KMS-11 (cell line): ENCODE results near the gene GPR176.

ENCODE experiments used
- H2AFZ ChIP-seq: fragments of 200-600 bp; sonication (generic); 2 replicates; pipeline ENCODE4 v1.6.1; 2016; ENCODE audit warnings: antibody characterized with exemption, mixed run types, low read depth
- H3K27ac ChIP-seq: fragments of 200-600 bp; sonication (generic); 2 replicates; pipeline ENCODE4 v1.6.1; 2016; ENCODE audit warnings: mild to moderate bottlenecking, mixed run types
- H3K27me3 ChIP-seq: fragments of 200-600 bp; sonication (generic); 2 replicates; pipeline ENCODE4 v1.6.1; 2017; ENCODE audit warnings: mild to moderate bottlenecking, low read depth, mixed run types, moderate library complexity; ENCODE audit not compliant: insufficient read depth
- H3K36me3 ChIP-seq: fragments of 200-600 bp; sonication (generic); 2 replicates; pipeline ENCODE4 v1.6.1; 2017; ENCODE audit warnings: mild to moderate bottlenecking, mixed run types; ENCODE audit not compliant: insufficient read depth
- H3K4me1 ChIP-seq: fragments of 200-600 bp; sonication (generic); 2 replicates; pipeline ENCODE4 v1.6.1; 2016; ENCODE audit warnings: mild to moderate bottlenecking, low read depth, mixed run types; ENCODE audit not compliant: poor library complexity, severe bottlenecking
- H3K4me2 ChIP-seq: fragments of 200-600 bp; sonication (generic); 2 replicates; pipeline ENCODE4 v1.7.0; 2016; ENCODE audit warnings: mild to moderate bottlenecking, mixed run types
- H3K4me3 ChIP-seq: fragments of 200-600 bp; sonication (generic); IDR thresholded peaks from 2 replicates; pipeline ENCODE4 v1.6.1; 2017; ENCODE audit warnings: low read depth, low read length, mixed read lengths; ENCODE audit not compliant: insufficient read depth
- H3K79me2 ChIP-seq: fragments of 200-600 bp; sonication (generic); 2 replicates; pipeline ENCODE4 v1.6.1; 2016; ENCODE audit warnings: low read depth, mixed run types; ENCODE audit not compliant: insufficient read depth
- H3K9ac ChIP-seq: fragments of 200-600 bp; sonication (generic); 2 replicates; pipeline ENCODE4 v1.6.1; 2016; ENCODE audit warnings: mild to moderate bottlenecking, mixed run types
- H4K20me1 ChIP-seq: fragments of 200-600 bp; sonication (generic); 2 replicates; pipeline ENCODE4 v1.6.1; 2016; ENCODE audit warnings: mild to moderate bottlenecking, mixed run types; ENCODE audit not compliant: insufficient read depth
- CTCF ChIP-seq: fragments of 200-600 bp; sonication (generic); conservative IDR thresholded peaks from 2 replicates; pipeline ENCODE4 v1.6.1; 2017; ENCODE audit warnings: low read depth, mild to moderate bottlenecking, antibody characterized with exemption, low read length, moderate library complexity, mixed read lengths

The GPR176 gene

GRCh38 chr15:39892418-39892817 lies 27.6 kb downstream of the GPR176 start:
- Histone ChIP-seq H3K27ac (no peak overlapping the region), H3K4me2 (no peak overlapping the region)

GRCh38 chr15:39890621-39891020 lies 29.4 kb downstream of the GPR176 start:
- Histone ChIP-seq H3K27ac (no peak overlapping the region), H2AFZ (no peak overlapping the region), H3K4me1 (no peaks in the 10 kb centered on the region), H3K36me3 (no peaks in the 10 kb centered on the region), H3K4me2 (no peak overlapping the region), H3K4me3 (no peak overlapping the region), H4K20me1 (no peaks in the 10 kb centered on the region), H3K9ac (no peak overlapping the region), H3K79me2 (no peaks in the 10 kb centered on the region), H3K27me3 (no peaks in the 10 kb centered on the region)
- no peak for TF ChIP-seq CTCF

More at GRCh38 chr15:39892418-39892817, 27.6 kb downstream of the GPR176 start:
- H3K27me3 ChIP-seq: no peaks in the 10 kb centered on the region
- TF ChIP-seq CTCF: no peak
- no peaks in the 10 kb centered on the region for H3K36me3 ChIP-seq
- H2AFZ ChIP-seq: no peak overlapping the region
- H3K4me3 ChIP-seq: no peak overlapping the region
- H3K79me2 ChIP-seq: no peaks in the 10 kb centered on the region
- no peaks in the 10 kb centered on the region for H3K4me1 ChIP-seq
- H4K20me1 ChIP-seq: no peaks in the 10 kb centered on the region
- no peak overlapping the region for H3K9ac ChIP-seq

DNA sequence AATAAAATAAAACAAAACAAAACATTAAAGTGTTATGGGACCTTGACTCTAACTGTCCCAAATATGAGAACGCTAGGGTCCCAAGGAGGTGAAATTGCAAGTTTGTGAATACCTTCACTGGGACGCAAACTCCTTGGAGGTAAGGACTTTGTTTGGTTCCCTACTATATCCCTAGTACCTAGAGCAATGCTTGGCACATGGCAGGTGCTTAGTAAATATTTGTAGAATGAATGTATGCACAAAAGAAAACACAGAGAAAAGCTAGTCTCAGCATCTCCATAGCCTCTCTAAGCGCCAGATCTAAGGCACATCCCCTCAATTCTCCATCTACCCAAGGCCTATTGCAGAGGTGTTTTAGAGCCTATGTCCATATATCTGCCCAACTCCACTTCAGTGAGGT lies 30.5 kb downstream of the GPR176 start:
- no peak for TF ChIP-seq CTCF
- H3K27ac ChIP-seq: no peak overlapping the region
- no peak overlapping the region for H3K4me2 ChIP-seq
- H4K20me1 ChIP-seq: no peaks in the 10 kb centered on the region
- no peaks in the 10 kb centered on the region for H3K4me1 ChIP-seq
- no peaks in the 10 kb centered on the region for H3K27me3 ChIP-seq
- H3K9ac ChIP-seq: no peak overlapping the region
- no peaks in the 10 kb centered on the region for H3K36me3 ChIP-seq
- no peak overlapping the region for H3K4me3 ChIP-seq
- H3K79me2 ChIP-seq: no peaks in the 10 kb centered on the region
- no peak overlapping the region for H2AFZ ChIP-seq

GRCh38 chr15:39888809-39889208 lies 31.3 kb downstream of the GPR176 start:
- H3K36me3 ChIP-seq: no peaks in the 10 kb centered on the region
- no peak overlapping the region for H2AFZ ChIP-seq
- H3K4me2 ChIP-seq: no peak overlapping the region
- H3K27me3 ChIP-seq: no peaks in the 10 kb centered on the region
- H3K79me2 ChIP-seq: no peaks in the 10 kb centered on the region
- H3K4me1 ChIP-seq: no peaks in the 10 kb centered on the region
- H3K27ac ChIP-seq: no peak overlapping the region
- no peak overlapping the region for H3K9ac ChIP-seq
- TF ChIP-seq CTCF: no peak
- no peak overlapping the region for H3K4me3 ChIP-seq
- no peaks in the 10 kb centered on the region for H4K20me1 ChIP-seq
